NCI-H146 treated with DMSO at 0.1 percent for 48 hours (cell line): ENCODE measurements around the gene ZNF80.
A peak's percentile ranks its signal among the peaks of the same experiment; 100 is the strongest.

Experiments
- DNase-seq: peaks from one replicate; lab custom pipeline; 2025; ENCODE audit not compliant: unreplicated experiment; lab: John Stamatoyannopoulos, UW

The ZNF80 gene

DNA sequence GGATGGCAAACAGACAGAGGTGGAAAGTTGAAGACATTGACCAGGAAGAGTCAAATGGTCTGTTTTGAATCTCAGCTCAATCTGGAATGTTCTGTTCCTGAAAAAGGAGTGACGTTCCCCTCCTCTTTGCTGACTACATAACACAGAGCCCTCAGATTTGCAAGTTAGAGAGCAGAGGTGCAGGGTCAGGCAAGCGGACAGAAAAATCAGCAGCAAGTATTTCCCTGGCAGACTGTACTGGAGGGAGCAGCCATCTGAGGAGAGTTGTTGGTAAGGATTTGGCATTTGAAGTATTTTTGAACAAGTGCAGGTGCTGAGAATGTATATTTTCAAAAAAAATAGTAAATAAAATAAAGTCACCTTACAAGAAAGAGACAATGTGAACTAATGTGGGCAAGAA, 17.6 kb downstream of the ZNF80 start:
- DNase-seq, result no peak

DNA sequence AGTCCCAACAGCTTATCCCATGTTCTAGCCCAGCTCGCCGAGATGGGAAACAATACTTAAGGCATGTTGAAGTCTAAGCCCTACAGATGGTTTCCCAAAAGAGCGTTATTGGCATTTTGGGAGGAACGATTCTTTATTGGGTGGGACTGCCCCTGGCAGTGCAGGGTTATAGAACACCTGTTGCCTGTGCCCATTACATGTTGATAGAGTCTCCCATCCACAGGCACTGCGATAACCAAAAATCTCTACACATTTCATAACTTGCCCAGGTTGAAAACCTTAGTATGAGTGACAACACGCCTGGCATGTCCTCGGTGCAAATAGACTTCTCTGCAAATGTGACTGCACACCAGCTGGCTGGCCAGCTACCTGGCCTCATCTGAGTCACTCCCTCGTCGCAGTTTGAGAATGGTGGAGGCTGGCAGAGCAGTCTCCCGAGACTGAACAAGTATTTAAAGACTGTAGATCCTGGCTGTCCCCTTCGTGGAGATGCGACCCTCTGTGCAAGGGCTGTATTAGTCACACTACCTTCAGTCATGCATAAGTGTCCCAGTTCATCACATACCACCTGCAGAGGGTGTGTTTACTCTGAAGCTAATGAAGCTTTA, 18.7 kb downstream of the ZNF80 start:
- no peak for DNase-seq

DNA sequence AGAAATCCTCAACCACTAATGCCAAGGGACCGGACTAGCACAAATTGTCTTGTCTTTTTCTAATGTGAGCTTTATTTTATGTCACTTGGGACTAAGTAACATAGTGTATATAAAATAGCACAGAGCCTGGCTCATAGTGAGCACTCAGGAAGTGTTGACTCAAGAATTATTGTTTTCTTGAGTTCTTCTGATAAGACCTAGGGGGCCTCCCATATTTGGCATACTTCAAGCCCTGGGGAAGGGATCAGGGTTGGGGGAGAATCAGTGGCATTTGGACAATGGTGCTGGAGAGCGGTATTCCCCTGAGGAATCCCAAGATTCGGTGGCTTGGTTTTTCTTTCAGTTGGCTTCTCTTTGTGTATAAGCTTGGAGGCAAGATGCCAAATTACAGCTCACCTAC, 19.4 kb downstream of the ZNF80 start:
- no peak for DNase-seq

DNA sequence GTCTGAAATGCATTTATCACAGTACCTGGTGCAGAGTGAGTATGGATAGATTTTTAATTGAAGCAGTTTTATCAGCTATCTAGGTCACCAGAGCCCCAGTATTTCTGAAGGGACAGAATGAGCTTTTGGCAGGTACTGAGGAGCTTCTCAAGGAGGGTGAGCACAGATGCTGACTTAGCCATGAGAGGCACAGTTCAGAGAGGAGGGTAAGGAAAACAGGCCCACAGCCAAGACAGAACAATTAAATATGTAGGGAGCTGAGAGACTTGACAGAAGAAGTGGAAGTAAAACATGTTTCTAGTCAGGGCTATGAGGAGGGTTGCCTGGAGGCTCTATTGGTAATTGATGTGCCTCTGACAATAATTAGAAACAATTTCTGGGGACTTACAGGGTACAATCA, 20.1 kb downstream of the ZNF80 start:
- no peak for DNase-seq

DNA sequence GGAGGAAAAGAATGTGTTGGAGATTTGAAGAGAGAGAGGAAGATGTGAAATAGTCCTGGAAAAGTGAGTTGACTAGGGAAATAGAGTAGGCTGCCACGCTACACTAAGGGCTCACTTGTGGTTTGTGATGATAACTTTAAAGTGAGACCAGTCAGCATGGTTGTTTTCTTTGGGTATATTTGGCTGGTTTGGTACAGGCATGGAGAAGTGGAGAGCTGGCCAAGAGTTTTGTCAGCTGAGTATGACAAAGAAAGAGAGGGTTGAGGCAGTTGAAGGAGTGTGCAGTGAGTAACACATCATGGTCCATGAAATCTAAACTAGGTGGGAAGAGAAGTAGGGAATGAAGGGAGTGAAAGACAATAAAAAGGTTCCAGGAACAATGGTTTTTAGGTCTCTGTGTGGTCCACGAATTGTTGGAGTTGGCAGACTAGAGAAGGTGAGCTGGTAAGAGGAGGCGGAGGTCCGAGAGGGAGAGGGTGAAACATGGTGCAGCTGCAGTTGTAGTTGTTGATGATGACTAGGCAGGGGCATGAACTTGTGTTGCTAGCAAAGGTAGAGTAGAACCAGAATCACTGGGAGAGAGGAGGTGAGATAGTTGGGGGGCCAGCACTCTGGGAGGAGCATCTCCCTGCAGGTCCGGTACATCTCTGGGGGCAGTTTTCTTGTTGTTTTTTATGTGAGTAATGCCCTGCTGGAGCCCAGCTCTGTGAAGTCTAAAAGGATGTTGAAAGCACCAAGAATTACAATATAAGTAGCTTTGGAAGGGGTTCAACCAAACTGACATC, 21.0 kb downstream of the ZNF80 start:
- no peak for DNase-seq

DNA sequence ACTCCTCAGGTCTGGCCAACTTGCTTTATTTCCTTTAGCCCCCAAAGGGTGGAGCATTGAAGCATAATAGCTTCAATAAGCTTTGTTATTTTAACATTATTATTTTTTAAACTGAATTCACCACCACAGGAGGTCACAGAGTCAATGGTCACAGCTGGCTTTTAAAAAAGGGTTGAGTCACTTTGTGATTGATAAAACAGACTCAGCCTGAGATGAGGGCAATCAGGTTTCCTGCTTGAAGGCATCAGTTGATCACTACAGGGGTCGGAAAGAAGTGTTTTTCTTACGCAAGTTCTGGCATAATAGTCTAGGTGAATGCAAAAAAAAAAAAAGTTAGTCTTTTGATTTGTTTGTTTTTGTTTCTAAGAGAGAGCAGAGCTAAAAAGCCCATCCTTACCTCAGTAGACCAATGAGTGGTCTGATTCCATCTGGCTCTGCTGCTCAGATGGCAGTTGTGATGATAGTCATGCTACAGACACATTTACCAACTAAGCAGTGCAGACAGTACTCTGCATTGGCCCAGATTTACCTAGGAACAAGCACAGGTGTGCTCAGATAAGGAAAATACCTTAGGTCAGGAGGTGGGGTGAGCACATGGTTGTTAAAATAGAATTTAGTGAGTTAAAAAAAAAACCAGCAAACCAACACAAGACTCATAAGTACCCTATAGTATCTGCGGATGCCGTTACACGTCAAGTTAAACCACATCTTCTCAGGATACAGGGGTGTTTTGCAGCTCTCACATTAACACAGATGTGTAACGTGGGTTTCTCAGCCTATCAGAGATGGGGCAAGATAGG, 22.6 kb downstream of the ZNF80 start:
- peak; percentile 37 for DNase-seq

DNA sequence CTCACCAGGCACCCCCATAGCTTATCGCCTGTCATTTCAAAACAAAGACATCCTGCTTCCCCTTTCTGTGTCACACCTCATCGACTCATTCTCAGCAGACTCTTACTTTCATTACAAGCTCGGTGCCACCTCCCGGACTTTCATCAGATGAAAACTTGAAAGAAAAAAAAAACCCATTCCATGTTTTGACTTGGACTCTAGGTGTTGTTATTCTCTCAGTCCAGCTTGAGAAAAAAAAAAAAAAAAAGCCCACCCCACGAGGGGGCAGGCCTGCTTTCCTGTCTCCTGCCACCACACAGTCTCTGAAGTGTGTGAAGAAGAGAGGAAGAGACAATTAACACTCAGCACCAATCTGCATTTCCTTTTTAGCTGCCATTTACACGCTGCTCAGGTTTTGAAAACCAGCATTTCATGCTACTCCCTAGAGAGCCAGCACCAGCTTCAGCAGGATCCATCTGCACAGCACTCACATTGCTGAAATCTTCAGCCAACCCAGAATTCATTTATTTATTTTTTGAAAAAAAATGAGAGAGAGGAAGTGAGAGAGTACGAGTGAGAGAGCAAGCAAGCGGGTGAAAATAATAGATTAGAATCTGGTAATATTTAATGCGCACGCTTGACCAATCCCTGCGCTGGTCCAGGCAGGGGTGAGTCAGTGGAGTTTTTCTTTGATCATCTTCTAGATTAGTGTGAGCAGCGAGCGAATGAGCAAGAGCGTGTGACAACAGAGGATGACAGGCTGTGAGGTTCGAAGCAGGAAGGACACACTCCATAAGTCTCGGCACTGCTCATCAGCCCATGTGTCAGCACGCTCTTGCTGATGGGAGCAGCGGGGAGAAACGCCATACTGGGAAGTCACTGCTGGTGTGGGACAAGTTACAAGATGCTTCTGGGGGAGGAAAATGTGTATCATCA, 23.5 kb downstream of the ZNF80 start:
- peak; percentile 63 for DNase-seq

DNA sequence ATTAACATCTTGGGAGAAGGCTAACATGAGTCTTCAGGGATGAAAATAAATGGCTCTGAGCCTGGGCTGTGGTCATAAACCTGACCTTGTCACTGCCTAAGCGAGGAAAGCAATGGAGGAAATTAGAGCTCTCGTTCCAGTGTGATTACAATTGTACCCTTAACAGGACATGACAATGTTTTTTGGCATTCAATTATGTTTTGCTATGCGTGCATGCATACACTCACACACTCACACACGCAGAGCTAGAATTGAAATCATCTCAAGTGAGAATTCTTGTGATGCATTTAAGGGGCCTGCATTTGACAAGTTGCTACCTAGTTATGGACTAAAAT, 24.1 kb downstream of the ZNF80 start:
- DNase-seq, result no peak

DNA sequence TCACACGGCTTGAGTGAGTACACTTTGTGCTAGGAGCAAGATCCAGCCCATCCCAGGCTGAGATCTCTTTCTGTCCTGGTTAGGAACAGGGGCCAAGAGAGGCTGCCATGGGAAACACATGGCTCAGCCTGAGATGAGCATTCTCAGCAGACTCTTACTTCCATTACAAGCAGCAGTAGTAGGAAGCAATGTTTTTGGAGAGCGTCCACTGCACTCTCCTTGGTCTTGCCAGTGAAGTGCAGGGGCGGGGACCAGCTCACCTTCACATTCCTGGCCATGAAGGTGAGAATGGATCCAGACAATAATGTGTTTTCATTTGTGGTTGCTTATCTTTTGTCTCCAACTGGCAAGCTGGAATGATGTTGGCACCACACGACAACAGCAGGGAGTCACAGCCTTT, 24.7 kb downstream of the ZNF80 start:
- DNase-seq, result no peak

DNA sequence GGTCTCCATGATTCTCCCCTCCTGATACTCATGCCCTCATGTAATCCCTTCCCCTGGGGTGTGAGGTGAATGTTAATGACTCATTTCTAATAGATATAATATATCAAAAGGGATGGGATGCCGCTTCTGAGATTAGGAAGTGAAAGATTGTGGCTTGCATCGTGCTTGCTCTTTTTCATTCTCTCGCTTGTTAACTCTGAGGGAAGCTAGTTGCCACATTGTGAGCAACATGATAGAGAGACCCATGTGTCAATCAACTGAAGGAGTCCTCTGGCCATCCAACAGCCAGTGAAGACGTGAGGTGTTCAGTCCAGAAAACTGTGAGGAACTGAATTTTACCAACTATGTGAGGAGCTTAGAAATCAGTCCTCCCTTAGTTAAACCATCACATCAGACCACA, 29.6 kb downstream of the ZNF80 start:
- DNase-seq, result no peak

DNA sequence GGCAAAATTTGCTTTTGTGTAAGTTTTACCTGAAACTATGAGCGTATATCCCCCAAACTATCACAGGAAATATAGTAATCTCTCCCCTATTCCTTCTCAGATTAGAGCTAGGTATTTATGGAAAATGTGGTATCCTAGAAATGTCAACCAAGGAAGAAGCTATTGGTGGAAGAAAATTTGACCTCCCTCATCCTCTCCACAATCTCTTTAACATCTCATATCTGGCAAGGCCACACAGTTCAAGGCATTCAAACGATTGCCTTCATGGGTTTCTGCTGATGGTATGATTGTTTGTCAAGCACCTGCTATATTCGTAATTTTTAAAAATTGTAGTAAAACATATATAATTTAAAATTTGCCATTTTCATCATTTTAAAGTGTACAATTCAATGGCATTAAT, 31.0 kb downstream of the ZNF80 start:
- DNase-seq, result no peak

DNA sequence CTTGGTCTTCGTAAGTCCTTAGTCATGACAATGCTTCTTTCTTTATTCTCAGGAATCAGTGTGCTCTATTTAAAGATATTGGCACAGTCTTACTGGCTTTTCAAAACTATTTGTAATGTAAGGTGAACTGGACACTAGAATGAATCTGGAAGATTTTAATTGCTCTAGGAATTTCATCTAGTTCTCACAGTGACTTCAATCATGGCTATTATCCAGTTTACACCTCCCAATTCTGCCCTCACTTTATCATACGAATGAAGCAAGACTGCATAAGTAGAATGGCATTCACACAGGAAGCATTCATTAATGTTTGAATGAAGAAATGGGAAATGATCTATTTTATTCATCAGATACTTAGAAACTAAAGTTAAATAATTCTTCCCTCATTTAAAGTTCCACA, 31.8 kb downstream of the ZNF80 start:
- no peak for DNase-seq

DNA sequence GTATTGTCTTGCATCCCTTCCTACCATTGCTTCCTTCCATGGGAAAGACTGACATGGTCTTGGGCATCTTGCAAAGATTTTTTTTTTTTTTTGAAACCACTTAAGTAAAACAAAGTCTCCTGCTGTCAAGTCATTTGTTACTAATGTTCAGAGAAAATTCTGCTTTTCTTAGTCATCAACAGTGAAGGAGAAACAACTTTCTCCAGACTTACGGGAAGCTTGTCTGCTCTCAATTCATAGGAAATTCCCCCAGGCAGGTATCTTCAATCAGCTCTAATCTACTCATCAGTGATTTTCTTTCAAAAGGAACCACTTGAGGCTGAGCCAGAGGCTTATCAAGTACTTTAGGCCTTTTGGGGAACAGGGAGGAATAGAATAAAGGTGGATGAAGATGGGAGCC, 42.6 kb downstream of the ZNF80 start:
- DNase-seq, result no peak

DNA sequence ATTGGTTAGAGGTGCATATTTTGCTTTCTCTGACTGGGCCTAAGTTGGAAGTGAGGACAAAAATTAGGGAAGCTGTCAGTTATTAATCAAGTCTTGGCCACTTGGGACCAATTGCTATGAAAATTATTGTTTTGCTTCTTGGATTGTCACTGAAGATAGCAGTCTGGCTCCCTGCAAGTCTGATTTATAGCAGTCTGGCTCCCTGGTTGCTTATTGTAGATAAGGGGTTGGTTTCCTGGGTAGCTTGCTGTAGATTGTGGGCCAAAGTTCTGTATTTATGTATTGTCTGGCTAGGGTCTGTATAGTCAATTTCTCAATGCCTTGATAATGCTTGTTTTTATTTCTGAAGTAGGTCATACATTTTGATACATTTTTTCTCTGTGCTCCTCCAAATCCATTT, 45.2 kb downstream of the ZNF80 start:
- DNase-seq, result no peak

DNA sequence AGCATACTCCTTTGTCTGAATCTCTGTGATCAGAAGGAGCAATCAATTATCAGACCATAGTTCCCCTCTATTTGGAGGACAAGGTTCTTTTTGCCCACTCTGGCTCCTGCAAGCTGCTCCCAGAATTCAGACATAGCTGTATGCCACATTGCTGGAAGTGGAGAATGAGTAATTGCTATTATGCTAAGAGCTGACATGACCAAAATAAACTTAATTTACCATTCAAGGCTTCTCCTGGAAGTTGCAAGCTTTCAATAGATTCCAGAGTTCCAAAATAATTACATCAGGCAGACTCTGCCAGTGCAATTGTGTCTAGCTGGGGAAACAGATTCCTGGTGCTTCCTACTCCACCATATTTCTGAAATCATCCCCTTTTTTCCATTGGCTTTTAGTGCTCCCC, 50.9 kb downstream of the ZNF80 start:
- no peak for DNase-seq
